GM21390 (cell line): ENCODE results near the gene HTR4.
"Not testable (repeated sequence)": the region's sequence is repeated elsewhere in the genome, so short reads cannot be mapped to it uniquely, and the experiment has no call there.

Experiments used
- ATAC-seq: cut with Tn5 transposase; IDR thresholded peaks from one replicate; pipeline ENCODE4 v1.9.1; 2021; ENCODE audit not compliant: unreplicated experiment

Gene HTR4

DNA sequence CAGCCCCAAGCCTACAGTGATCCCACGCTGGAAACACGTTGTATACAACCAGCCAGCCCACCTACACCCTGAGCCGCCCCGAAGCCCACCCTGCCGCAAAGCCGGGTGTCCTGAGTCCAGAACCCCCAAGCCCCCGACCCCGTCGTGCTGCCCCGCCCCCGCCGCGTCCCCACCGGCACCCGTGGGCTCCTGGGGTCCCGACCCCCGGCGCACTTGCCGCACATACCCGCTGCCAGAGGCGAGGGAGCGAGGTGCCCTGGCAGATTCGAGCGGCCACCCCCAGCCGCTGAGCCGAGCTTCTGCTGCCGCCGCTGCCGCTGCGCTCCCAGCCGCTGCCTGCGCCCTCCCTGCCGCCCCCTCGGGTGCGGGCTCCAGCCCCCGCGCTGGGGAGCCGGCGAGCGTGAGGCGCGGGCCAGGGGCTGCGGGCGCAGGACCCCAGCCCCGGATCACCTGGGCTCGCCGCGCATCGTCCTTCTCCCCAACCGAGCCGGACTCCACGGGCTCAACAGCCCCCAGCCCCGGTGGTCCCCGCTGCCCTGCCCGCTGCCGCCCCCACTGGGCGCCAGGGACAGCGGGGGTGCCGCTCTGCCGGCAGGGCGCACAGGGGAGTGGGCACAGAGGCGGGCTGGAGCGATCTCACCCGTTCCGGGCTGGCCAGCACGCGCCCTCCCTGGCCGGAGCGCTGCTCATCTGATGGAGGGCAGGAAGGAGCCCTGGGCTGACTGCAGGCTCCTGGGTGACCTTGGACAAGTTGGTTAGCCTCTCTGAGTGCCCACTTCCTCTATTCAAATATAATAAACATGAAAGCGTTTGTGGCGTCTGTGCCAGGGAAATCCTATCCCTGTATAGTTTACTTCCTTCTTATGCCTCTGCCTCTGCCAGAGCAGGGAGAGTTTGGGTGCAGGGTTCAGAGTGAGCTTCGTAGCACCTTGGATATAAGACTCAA is at the start of gene HTR4:
Gene HTR4 (minus strand): TSS at position 692 of the 946 bp plus-strand sequence. CDS start 17,513 bp downstream, outside the sequence.
- no peak for ATAC-seq

DNA sequence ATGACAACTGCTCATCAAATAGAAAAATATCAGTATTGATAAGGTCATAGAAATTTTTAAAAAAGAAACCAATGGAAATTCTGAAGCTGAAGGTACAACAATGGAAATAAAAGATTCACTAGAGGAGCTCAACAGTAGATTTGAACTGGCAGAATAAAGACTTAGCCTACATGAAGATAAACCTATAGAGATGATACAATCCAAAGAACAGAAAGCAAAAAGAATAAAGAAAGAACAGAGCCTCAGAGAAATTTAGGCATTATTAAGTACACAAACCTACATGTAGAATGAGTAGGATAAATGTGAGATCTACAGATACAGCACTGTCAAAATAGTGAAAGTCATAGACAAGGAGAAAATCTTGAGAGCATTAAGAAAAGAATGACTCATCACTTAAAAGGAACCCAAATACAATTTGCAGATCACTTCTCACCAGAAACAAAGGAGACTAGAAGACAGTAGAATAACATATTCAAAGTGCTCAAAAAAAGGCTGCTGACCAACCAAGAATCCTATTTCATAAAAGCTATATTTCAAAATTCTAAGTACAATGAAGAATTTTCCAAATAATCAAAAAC is 47.8 kb upstream of the HTR4 start:
- no peak for ATAC-seq

DNA sequence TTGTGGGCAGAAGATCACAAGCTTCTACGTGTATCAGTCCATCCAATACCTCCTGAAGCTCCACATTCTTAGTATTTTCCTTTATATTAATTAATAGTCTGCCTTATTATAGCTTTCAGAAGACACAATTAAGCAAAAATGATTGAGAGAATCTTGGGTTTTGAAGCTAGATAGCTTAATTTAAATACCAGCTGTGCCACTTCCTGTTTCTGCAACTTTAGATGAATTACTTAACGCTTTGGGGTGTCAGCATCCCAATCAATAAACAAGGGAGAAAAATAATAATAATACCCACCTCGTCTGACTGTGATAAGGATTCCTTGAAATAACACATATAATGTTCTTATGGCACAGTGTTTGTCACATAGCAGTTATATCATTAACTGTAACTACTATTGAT is 44.7 kb upstream of the HTR4 start:
- no peak for ATAC-seq

- no peak for ATAC-seq
Measured at GRCh38 chr5:148697809-148698196, 43.5 kb upstream of the HTR4 start.

DNA sequence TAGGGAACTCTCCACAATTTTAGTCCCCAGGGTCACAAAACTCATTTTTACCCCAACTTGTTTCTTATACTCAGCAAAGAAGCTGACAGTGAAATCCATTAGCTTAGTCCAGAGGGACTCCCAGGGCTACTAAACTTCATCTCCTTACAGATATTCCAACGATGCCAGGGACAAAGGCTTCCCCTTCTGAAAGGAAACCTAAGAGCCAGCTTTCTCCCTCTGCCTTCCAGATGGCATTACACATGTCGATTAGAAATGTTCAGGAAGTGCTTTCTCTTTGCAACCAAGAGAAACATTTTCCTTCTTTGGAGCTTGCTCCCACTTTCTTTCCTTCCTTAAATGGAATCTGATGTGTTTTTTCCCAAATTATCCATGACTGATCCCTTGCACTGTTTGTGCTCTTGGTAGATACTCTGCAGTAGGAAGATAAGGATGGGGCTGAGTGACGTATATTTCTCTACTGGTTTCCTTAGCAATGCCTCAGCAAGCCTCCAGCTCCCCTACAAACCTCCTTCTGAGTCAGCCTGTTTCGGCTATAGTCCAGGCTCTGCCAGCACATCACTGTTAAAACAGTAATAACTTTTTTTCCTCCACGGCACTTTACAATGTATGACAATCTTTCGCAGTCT is 43.0 kb upstream of the HTR4 start:
- no peak for ATAC-seq

- no peak for ATAC-seq
Measured at GRCh38 chr5:148696187-148697036, 42.1 kb upstream of the HTR4 start.

DNA sequence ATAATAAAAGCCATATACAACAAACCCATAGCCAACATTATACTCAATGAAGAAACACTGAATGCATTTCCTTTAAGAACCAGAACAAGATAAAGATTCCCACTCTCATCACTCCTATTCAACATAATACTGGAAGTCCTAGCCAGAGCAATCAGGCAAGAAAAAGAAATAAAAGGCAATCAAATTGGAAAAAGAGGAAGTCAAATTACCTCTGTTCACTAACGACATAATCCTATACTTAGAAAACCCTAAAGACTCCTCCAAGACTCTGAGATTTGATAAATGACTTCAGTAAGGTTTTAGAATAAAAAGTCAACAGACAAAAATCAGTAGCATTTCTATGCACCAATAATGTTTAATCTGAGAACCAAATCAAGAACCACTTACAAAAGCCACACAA is 36.6 kb upstream of the HTR4 start:
- no peak for ATAC-seq

GRCh38 chr5:148688787-148689186 is 34.5 kb upstream of the HTR4 start:
- ATAC-seq = no peak

DNA sequence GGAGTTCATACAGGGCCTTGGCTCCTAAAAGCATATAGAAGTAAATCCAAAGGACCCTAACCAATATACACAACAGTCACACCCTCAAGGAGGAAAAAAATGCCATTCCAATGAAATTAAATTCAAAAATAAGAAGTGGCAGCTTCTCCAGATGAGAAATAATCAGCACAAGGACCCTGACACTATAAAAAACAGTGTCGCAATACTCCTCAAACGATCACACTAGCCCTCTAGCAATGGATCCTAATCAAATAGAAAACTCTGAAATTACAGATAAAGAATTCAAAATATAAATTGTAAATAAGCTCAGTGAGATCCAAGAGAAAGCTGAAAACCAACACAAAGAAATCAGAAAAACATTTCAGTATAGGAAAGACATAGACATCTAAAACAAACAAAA is 33.5 kb upstream of the HTR4 start:
- no peak for ATAC-seq

GRCh38 chr5:148687427-148687826 is 33.1 kb upstream of the HTR4 start:
- peak; percentile 98 for ATAC-seq

DNA sequence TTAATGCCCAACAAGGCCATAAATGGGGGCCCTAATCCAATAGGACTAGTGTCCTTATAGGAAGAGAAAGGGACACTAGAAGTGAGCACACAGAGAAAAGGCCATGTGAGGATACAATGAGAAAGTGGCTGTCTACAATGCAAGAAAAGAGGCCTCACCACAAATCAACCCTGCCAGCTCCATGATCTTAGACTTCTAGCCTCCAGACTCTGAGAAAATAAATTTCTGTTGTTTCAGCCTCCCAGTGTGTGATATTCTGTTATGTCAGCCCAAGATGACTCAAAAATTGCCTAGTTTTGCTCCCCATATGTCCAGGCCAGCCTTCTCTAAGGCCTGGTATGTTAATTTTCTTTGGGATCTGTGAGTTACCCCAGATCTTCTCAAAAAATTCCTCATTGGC is 32.3 kb upstream of the HTR4 start:
- no peak for ATAC-seq

DNA sequence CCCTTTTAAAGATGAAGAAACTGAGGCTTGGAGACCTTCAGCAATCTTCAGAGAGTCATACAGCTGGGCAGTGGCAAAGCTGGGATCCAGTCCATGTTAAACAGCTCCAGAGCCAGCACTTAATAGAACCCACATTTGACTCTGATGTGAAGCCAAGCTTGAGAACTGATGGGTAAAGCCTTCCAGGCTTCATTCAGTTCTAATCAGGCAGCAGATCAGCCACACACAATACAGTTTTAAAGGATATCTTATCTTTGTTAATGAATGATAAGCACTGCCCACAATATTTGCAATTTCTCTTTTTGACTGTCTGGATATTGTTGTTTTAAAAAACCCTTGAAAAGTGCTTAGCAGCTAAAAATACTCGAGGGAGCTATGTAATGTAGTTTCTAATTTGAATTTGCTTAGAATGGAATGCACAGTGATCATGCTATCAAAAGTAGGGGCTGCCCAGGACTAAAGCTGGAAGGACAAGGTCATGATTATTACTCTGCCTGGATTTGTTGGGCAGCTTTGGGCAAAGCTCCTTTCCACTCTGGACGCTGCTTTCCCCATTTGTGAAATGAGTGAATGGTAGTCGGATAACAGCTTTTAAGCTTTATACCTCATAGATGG is 31.3 kb upstream of the HTR4 start:
- no peak for ATAC-seq

DNA sequence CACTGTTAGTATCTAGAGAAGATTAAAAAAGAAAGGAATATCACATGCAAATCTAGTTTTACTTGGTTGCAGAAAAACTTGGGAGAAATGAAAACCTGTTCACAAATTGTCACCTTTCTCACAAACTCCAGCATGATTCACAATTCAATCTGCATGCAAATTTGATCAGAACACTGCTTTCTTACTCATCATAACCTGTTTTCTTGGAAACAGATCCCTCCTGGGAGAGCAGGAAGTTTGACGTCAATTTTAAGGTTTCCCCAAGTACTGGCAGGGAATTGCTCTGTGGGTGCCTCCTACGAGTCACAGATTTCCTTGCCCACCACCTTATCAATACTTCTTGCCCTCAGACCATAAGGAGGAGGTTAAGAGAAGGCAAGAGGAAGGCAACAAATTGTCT is 30.2 kb upstream of the HTR4 start:
- no peak for ATAC-seq

- ATAC-seq = no peak
Measured at GRCh38 chr5:148683651-148684050, 29.3 kb upstream of the HTR4 start.

- ATAC-seq = no peak
Measured at GRCh38 chr5:148682058-148683026, 28.0 kb upstream of the HTR4 start.

DNA sequence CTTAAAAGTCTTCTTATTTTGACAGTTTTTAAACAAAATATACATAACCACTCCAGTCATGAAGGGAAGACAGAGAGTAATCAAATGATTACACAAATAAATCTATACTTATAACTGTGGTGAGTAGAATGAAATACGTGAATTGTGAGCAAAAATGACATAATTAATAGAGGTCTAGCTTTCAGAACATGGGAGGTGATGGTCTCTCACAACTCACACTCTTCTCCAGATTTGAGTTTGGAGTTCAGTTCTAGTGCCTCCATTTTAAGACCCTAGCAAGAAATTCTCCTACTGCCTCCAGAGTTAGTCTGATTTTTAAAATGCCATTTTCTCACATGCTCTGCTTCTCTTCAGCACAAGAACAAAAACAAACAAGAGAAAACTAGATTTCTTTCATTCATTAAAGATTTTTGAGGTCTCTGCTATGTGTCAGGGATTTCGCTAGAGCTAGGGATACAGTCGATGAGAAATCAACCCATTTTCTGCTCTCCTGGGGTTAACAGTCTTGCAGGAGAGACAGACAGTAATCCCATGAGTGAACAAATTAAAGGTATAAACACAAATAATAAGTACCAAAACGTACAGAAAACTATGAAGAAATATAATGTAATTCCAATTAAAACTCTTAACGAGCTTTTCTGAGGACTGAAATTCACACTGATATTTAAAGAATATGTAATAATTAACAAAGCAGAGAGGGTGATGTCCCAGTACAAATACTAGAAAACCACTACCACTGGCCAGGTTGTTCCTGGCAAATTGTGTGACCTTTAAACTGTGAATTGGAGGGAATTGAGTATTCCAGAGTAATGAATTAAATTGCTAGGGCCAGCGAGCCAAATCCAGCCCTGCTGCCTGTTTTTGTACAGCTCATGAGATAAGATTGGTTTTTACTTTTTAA is 27.1 kb upstream of the HTR4 start:
- ATAC-seq = no peak

GRCh38 chr5:148673704-148674103 is 19.4 kb upstream of the HTR4 start:
- ATAC-seq = not testable (repeated sequence)

DNA sequence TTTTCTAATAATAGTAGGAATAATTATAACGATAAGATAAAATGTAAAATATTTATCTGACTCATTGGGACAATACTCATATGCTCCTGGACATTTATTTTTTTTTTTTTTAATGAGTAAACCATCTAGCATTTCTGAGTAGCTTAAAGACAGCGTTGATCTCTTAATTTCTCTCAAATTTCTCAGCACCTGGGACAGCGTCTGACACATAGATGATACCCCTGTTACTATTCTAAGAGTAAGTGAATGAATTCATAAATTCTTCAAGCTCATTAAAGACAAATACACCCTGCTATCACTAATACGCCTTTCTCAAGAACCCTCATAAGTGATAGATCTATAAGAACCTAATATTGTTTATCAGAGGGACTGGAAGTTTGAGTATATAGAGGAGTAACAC is 12.0 kb upstream of the HTR4 start:
- no peak for ATAC-seq
